ENCODE measurements around the gene SYTL3. TPM values are rescaled to one million over a fixed set of nuclear protein-coding genes. Genes with fewer than 3 reads are reported as not detected.

Gene SYTL3
- total and polyA plus RNA-seq, 7 donors, result 1.6 to 6.9 (median 3.3) TPM

DNA sequence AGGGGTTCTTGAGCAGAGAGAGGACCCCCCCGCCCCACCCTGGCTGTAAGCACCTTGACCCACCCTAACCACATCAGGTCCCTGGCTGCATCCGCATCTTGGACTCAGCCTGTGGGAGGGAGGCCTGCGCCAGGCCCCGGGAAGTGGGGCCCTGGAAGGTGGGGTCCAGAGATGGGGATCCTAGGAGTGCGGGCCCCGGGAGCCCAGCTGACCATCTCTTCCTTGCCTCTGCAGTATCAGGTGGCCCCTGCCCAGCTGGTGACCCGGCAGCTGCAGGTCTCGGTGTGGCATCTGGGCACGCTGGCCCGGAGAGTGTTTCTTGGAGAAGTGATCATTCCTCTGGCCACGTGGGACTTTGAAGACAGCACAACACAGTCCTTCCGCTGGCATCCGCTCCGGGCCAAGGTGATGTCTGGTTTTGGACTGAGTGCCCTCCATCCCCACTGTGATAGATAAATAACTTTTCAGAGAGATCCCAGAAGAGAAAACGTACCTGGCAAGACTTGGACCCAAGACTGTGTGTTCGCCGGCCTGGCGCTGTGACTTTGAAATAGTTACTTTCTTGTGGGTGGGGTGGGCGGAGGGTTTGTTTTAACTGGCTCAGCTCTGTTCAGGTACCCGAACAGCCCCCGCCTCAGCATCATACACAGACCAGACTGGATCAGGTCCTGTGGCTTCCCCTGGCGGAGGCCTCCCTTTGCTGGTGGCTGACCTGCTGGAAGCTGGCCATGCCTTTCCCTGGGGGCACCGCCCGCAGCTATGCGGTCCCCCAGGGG is 107.3 kb downstream of the SYTL3 start:
- no peaks in the 10 kb centered on the region for H3K27me3 ChIP-seq
- no peak overlapping the region for H3K27ac ChIP-seq
- 92 to 93% methylated on average over 25 of the region's 25 CpGs for WGBS, 2 donors
- peaks cover 0 to 2% (median 0%) of the 10 kb centered on the region in 4 donors for H3K36me3 ChIP-seq
- no peak overlapping the region for H3K4me3 ChIP-seq
- H3K9me3 ChIP-seq, result no peaks in the 10 kb centered on the region
- H3K4me1 ChIP-seq, result peaks cover 0 to 9% (median 6%) of the 10 kb centered on the region in 4 donors
- no peak for TF ChIP-seq POLR2A (IDR thresholded peaks at IDR 0.05)
- TF ChIP-seq, protein P1, sequence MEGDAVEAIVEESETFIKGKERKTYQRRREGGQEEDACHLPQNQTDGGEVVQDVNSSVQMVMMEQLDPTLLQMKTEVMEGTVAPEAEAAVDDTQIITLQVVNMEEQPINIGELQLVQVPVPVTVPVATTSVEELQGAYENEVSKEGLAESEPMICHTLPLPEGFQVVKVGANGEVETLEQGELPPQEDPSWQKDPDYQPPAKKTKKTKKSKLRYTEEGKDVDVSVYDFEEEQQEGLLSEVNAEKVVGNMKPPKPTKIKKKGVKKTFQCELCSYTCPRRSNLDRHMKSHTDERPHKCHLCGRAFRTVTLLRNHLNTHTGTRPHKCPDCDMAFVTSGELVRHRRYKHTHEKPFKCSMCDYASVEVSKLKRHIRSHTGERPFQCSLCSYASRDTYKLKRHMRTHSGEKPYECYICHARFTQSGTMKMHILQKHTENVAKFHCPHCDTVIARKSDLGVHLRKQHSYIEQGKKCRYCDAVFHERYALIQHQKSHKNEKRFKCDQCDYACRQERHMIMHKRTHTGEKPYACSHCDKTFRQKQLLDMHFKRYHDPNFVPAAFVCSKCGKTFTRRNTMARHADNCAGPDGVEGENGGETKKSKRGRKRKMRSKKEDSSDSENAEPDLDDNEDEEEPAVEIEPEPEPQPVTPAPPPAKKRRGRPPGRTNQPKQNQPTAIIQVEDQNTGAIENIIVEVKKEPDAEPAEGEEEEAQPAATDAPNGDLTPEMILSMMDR (IDR thresholded peaks at IDR 0.05), result no peak
- no peak for TF ChIP-seq POLR2AphosphoS5 (IDR thresholded peaks at IDR 0.05)
- TF ChIP-seq EP300 (IDR thresholded peaks at IDR 0.05), result no peak
- no peak for DNase-seq
- intact Hi-C loops (cut with DNase I), result no loop called here

DNA sequence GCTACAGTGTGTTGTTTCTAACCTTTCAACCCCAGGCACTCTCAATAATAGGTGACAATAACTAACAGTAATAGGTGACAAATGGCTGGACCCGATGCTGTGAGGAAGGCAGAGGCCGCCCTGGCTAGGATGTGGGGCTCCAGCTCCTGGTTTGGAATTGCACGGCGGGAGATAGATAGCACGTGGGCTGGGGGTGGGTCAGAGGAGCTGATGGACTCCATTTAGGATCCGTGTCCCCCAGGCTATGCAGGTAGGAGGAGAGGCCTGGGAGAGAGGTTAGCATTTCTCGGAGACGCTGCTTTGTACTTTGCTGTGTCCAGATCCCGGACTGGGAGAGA is 107.9 kb downstream of the SYTL3 start:
- peaks cover 0 to 3% (median under 1%) of the 10 kb centered on the region in 4 donors for H3K4me1 ChIP-seq
- H3K27ac ChIP-seq, result no peak overlapping the region
- 90 to 93% methylated on average over 9 of the region's 9 CpGs for WGBS, 2 donors
- no peaks in the 10 kb centered on the region for H3K9me3 ChIP-seq
- intact Hi-C loops (cut with DNase I), result no loop called here
- no peak overlapping the region for H3K4me3 ChIP-seq
- TF ChIP-seq POLR2A (IDR thresholded peaks at IDR 0.05), result no peak
- TF ChIP-seq, protein P1 (IDR thresholded peaks at IDR 0.05), result no peak
- no peak for TF ChIP-seq EP300 (IDR thresholded peaks at IDR 0.05)
- TF ChIP-seq POLR2AphosphoS5 (IDR thresholded peaks at IDR 0.05), result no peak
- H3K36me3 ChIP-seq, result peaks cover 0 to 8% (median 0%) of the 10 kb centered on the region in 4 donors
- no peak for DNase-seq
- H3K27me3 ChIP-seq, result no peaks in the 10 kb centered on the region

DNA sequence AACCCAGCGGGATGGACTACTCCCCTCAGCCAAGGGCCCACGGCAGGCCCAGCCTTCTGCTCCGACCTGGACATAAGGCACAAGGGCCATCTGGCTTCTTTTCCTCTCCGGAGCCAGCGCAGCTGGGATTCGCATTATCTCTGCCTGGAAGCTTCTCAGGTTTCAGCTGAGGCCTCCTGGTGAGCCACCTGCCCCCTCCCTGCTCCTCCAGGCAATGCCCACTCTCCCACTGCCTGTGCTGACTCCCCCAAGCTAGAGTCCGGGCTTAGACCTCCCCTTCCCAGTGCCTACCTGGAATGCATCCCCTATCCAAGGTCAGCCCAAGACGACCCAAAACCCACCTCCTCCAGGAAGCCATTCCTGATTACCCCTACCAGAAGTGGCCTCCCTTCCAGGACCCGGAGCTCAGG is 108.6 kb downstream of the SYTL3 start:
- H3K27ac ChIP-seq, result no peak overlapping the region
- no peaks in the 10 kb centered on the region for H3K9me3 ChIP-seq
- WGBS, 2 donors, result 83 to 84% methylated on average over 9 of the region's 9 CpGs
- intact Hi-C loops (cut with DNase I), result no loop called here
- H3K4me1 ChIP-seq, result no peaks in the 10 kb centered on the region
- no peak overlapping the region for H3K4me3 ChIP-seq
- no peaks in the 10 kb centered on the region for H3K27me3 ChIP-seq
- no peak for DNase-seq
- peaks cover 0 to 14% (median 0%) of the 10 kb centered on the region in 4 donors for H3K36me3 ChIP-seq
- TF ChIP-seq, protein P1 (IDR thresholded peaks at IDR 0.05), result no peak
- TF ChIP-seq POLR2A (IDR thresholded peaks at IDR 0.05) (no peak), POLR2AphosphoS5 (IDR thresholded peaks at IDR 0.05) (no peak), EP300 (IDR thresholded peaks at IDR 0.05) (no peak)

DNA sequence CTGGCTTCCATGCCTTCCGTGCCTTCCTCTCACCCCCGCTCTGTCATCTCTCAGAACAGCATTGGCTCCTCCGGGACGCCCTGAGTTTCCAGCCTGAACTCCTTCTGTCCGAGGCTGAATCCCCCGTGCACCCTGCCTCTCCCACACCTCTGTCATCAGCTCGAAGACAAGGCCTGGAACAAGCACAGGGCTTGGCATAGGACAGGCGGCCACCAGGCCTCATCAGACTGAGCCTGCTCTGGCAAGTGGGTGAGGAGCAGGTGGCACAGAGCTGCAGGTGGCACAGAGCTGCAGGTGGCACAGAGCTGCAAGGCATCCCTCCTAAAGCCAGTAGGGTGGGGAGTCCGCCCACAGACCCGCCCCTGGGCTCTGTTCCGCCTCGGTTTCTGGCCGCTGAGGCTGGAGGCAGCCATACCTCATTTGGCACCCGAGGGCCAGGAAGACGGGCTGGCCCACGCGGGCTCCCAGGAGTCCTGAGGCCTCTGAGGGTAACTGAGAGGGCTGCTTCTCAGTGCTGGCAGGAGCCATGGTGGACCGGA is 109.2 kb downstream of the SYTL3 start:
- no peaks in the 10 kb centered on the region for H3K9me3 ChIP-seq
- H3K4me3 ChIP-seq, result no peak overlapping the region
- no peak for DNase-seq
- H3K27ac ChIP-seq, result no peak overlapping the region
- no peak for TF ChIP-seq EP300 (IDR thresholded peaks at IDR 0.05)
- no peak for TF ChIP-seq POLR2A (IDR thresholded peaks at IDR 0.05)
- no peak for TF ChIP-seq POLR2AphosphoS5 (IDR thresholded peaks at IDR 0.05)
- TF ChIP-seq, protein P1 (IDR thresholded peaks at IDR 0.05), result no peak
- H3K36me3 ChIP-seq, result peaks cover 0 to 19% (median under 1%) of the 10 kb centered on the region in 4 donors
- intact Hi-C loops (cut with DNase I), result no loop called here
- no peaks in the 10 kb centered on the region for H3K4me1 ChIP-seq
- no peaks in the 10 kb centered on the region for H3K27me3 ChIP-seq
- 88 to 92% methylated on average over 18 of the region's 18 CpGs for WGBS, 2 donors
